WTC11 (cell line): Measurements from ENCODE around the gene GSG1L. TPM values are rescaled to one million over a fixed set of nuclear protein-coding genes. Genes with fewer than 3 reads are reported as not detected.

Experiments
- ATAC-seq: fragments of 200-7000 bp; cut with Tn5 transposase; 2 replicates; pipeline ENCODE4 v1.10.0; 2021; ENCODE audit warnings: mild to moderate bottlenecking, moderate library complexity
- CTCF ChIA-PET: fragments of 300-600 bp; sonication (Branson Sonifier 250); formaldehyde crosslinking; loops from one replicate; lab custom pipeline; 2021; ENCODE audit warnings: antibody characterized with exemption; lab: Charles Lee
- POLR2A ChIA-PET: fragments of 350-600 bp; sonication (Branson Sonifier 250); formaldehyde crosslinking; loops from one replicate; lab custom pipeline; 2021; ENCODE audit warnings: antibody characterized with exemption; lab: Charles Lee
- DNase-seq: peaks from one replicate; pipeline ENCODE4 v3.0.0; 2021; ENCODE audit warnings: low spot score
- H3K27ac Mint-ChIP-seq: 2 replicates; pipeline ENCODE4 v1.8.0; 2021; ENCODE audit warnings: mixed read lengths
- H3K27me3 Mint-ChIP-seq: 2 replicates; pipeline ENCODE4 v1.8.0; 2021; ENCODE audit warnings: low read depth, mild to moderate bottlenecking, moderate library complexity, mixed read lengths
- H3K36me3 Mint-ChIP-seq: 2 replicates; pipeline ENCODE4 v1.8.0; 2021; ENCODE audit warnings: mixed read lengths
- H3K4me1 Mint-ChIP-seq: 2 replicates; pipeline ENCODE4 v1.8.0; 2022; ENCODE audit warnings: mixed read lengths
- H3K4me3 Mint-ChIP-seq: 2 replicates; pipeline ENCODE4 v1.8.0; 2021; ENCODE audit warnings: mild to moderate bottlenecking, moderate library complexity, mixed read lengths
- H3K9me3 Mint-ChIP-seq: 2 replicates; pipeline ENCODE4 v1.8.0; 2021; ENCODE audit warnings: mixed read lengths
- FOXJ3 ChIP-seq: sonication (generic); formaldehyde crosslinking; IDR thresholded peaks from 2 replicates; pipeline ENCODE4 v1.9.0; 2021; ENCODE audit warnings: missing genetic modification reagents, mild to moderate bottlenecking, borderline replicate concordance
- FOXK1 ChIP-seq: sonication (generic); formaldehyde crosslinking; IDR thresholded peaks from 2 replicates; pipeline ENCODE4 v1.8.0; 2022; ENCODE audit warnings: mild to moderate bottlenecking, moderate library complexity, missing genetic modification reagents
- JAZF1 ChIP-seq: fragments of 250-450 bp; sonication (Bioruptor Pico); IDR thresholded peaks from 2 replicates; pipeline ENCODE4 v1.9.0; 2021; ENCODE audit warnings: moderate library complexity, mild to moderate bottlenecking, inconsistent platforms
- KAT7 ChIP-seq: sonication (generic); formaldehyde crosslinking; IDR thresholded peaks from 2 replicates; pipeline ENCODE4 v1.8.1; 2023; ENCODE audit warnings: missing genetic modification reagents, mild to moderate bottlenecking, borderline replicate concordance
- NFYB ChIP-seq: sonication (generic); formaldehyde crosslinking; conservative IDR thresholded peaks from 2 replicates; pipeline ENCODE4 v1.8.0; 2022; ENCODE audit warnings: low read depth, missing genetic modification reagents
- SMAD3 ChIP-seq: sonication (generic); formaldehyde crosslinking; IDR thresholded peaks from 2 replicates; pipeline ENCODE4 v1.8.0; 2022; ENCODE audit warnings: missing genetic modification reagents, mild to moderate bottlenecking, borderline replicate concordance
- SOX15 ChIP-seq: fragments of 250-450 bp; sonication (Bioruptor Pico); IDR thresholded peaks from 2 replicates; pipeline ENCODE4 v1.9.0; 2021; ENCODE audit warnings: mild to moderate bottlenecking
- SP1 ChIP-seq: sonication (generic); formaldehyde crosslinking; conservative IDR thresholded peaks from 2 replicates; pipeline ENCODE4 v1.8.1; 2022; ENCODE audit warnings: missing genetic modification reagents
- ZNF219 ChIP-seq: sonication (generic); formaldehyde crosslinking; IDR thresholded peaks from 2 replicates; pipeline ENCODE4 v1.8.0; 2023; ENCODE audit warnings: missing genetic modification reagents, mild to moderate bottlenecking, borderline replicate concordance
- ZNF671 ChIP-seq: fragments of 250-450 bp; sonication (Bioruptor Pico); IDR thresholded peaks from 2 replicates; pipeline ENCODE4 v1.8.0; 2021; ENCODE audit warnings: mild to moderate bottlenecking
- total RNA-seq: library from RNA; stranded (reverse); gene quantifications from 3 replicates; pipeline ENCODE4 v1.2.3, GENCODE V29; 2021
- TF ChIP-seq, protein P1 (sequence below): sonication (generic); formaldehyde crosslinking; IDR thresholded peaks from 2 replicates; pipeline ENCODE4 v1.8.1; 2023; ENCODE audit warnings: mild to moderate bottlenecking, missing genetic modification reagents, borderline replicate concordance
- TF ChIP-seq, protein P2 (sequence below): fragments of 250-450 bp; sonication (Bioruptor Pico); IDR thresholded peaks from 2 replicates; pipeline ENCODE4 v1.9.0; 2021; ENCODE audit warnings: mild to moderate bottlenecking
- TF ChIP-seq, protein P3 (sequence below): sonication (generic); formaldehyde crosslinking; IDR thresholded peaks from 2 replicates; pipeline ENCODE4 v1.8.0; 2022; ENCODE audit warnings: mild to moderate bottlenecking, missing genetic modification reagents
- TF ChIP-seq, protein P4 (sequence below): sonication (generic); formaldehyde crosslinking; IDR thresholded peaks from 2 replicates; pipeline ENCODE4 v1.8.0; 2023; ENCODE audit warnings: mild to moderate bottlenecking, missing genetic modification reagents
- TF ChIP-seq, protein P5 (sequence below): sonication (generic); formaldehyde crosslinking; IDR thresholded peaks from 2 replicates; pipeline ENCODE4 v1.8.0; 2022; ENCODE audit warnings: mild to moderate bottlenecking, missing genetic modification reagents
- TF ChIP-seq, protein P6 (sequence below): fragments of 200-600 bp; IDR thresholded peaks from 2 replicates; pipeline ENCODE4 v1.8.0; 2022; ENCODE audit warnings: antibody characterized with exemption

The GSG1L gene
- total RNA-seq, 1 experiment from 2014 or later = 0.28 TPM

DNA sequence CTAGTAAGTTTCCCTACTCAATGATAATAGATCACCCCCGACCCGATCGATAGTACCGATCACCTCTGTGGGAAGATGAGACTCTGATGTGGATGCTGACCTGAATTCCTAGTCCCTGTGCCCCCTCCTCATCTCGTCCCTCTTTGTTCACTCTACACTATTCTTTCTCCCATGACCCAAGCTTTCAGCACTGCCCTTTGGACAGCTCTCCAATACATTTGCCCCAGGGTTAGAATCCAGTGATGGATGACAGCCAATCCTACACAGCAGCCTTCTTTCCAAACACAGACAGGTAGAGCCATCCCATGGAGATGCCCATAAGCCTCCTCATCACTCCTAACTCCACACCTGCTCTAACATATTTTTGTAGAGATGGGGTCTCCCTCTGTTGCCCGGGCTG, 141.1 kb downstream of the GSG1L start:
- H3K27ac Mint-ChIP-seq = no peak overlapping the region
- CTCF ChIA-PET = no interaction called here

DNA sequence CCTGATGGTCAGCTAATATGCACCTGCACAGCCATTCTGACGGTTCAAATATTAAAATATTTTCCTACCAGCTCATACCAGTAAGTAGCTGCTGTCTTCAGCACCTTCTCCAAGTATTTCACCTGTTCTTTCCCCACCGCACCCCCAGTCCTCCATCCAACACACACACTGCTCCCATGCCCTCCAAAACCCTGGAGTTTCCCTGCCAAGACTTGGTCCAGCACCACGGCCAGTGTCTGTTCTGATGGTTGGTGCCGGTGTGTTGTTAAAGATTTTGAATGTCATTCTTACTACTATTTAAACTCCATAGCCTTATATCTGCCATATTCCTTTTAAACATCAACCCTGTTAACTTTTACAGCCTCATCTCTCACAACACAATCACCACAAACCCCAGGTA, 142.4 kb downstream of the GSG1L start:
- H3K27ac Mint-ChIP-seq = no peak overlapping the region
- H3K27me3 Mint-ChIP-seq = no peaks in the 10 kb centered on the region; the same call in 1 of the 2 replicates
- ChIA-PET POLR2A (no interaction called here), CTCF (interaction anchor here (0.5 to 1.0 kb wide), 8 partner anchors 10 to 141 kb away, joined by 3 to 6 read pairs (median 4); no protein-coding TSS in a partner anchor)
- no peaks in the 10 kb centered on the region for H3K9me3 Mint-ChIP-seq
- H3K36me3 Mint-ChIP-seq = no peaks in the 10 kb centered on the region
- H3K4me3 Mint-ChIP-seq = no peak overlapping the region
- H3K4me1 Mint-ChIP-seq = peaks cover 13% of the 10 kb centered on the region
- no peak for ATAC-seq
- DNase-seq = no peak
- TF ChIP-seq FOXK1 (CRISPR knock-in tag) = no peak
- TF ChIP-seq FOXJ3 = no peak

More for the DNA sequence above, 141.1 kb downstream of the GSG1L start:
- H3K9me3 Mint-ChIP-seq = no peaks in the 10 kb centered on the region
- H3K27me3 Mint-ChIP-seq = no peaks in the 10 kb centered on the region; the same call in 1 of the 2 replicates
- H3K4me1 Mint-ChIP-seq = peaks cover 10% of the 10 kb centered on the region
- H3K36me3 Mint-ChIP-seq = no peaks in the 10 kb centered on the region
- DNase-seq = peak; percentile 28
- no peak for ATAC-seq
- no peak overlapping the region for H3K4me3 Mint-ChIP-seq
- TF ChIP-seq, protein P1, sequence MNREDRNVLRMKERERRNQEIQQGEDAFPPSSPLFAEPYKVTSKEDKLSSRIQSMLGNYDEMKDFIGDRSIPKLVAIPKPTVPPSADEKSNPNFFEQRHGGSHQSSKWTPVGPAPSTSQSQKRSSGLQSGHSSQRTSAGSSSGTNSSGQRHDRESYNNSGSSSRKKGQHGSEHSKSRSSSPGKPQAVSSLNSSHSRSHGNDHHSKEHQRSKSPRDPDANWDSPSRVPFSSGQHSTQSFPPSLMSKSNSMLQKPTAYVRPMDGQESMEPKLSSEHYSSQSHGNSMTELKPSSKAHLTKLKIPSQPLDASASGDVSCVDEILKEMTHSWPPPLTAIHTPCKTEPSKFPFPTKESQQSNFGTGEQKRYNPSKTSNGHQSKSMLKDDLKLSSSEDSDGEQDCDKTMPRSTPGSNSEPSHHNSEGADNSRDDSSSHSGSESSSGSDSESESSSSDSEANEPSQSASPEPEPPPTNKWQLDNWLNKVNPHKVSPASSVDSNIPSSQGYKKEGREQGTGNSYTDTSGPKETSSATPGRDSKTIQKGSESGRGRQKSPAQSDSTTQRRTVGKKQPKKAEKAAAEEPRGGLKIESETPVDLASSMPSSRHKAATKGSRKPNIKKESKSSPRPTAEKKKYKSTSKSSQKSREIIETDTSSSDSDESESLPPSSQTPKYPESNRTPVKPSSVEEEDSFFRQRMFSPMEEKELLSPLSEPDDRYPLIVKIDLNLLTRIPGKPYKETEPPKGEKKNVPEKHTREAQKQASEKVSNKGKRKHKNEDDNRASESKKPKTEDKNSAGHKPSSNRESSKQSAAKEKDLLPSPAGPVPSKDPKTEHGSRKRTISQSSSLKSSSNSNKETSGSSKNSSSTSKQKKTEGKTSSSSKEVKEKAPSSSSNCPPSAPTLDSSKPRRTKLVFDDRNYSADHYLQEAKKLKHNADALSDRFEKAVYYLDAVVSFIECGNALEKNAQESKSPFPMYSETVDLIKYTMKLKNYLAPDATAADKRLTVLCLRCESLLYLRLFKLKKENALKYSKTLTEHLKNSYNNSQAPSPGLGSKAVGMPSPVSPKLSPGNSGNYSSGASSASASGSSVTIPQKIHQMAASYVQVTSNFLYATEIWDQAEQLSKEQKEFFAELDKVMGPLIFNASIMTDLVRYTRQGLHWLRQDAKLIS (CRISPR knock-in tag) = no peak
- TF ChIP-seq SOX15 (CRISPR knock-in tag) = no peak
- no peak for TF ChIP-seq SMAD3
- TF ChIP-seq SP1 (CRISPR knock-in tag) = no peak
- TF ChIP-seq FOXK1 (CRISPR knock-in tag) = no peak
- TF ChIP-seq, protein P2, sequence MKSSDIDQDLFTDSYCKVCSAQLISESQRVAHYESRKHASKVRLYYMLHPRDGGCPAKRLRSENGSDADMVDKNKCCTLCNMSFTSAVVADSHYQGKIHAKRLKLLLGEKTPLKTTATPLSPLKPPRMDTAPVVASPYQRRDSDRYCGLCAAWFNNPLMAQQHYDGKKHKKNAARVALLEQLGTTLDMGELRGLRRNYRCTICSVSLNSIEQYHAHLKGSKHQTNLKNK (CRISPR knock-in tag) = no peak
- TF ChIP-seq KAT7 (CRISPR knock-in tag) = no peak
- TF ChIP-seq ZNF671 = no peak
- TF ChIP-seq NFYB (CRISPR knock-in tag) = no peak
- POLR2A ChIA-PET = no interaction called here

DNA sequence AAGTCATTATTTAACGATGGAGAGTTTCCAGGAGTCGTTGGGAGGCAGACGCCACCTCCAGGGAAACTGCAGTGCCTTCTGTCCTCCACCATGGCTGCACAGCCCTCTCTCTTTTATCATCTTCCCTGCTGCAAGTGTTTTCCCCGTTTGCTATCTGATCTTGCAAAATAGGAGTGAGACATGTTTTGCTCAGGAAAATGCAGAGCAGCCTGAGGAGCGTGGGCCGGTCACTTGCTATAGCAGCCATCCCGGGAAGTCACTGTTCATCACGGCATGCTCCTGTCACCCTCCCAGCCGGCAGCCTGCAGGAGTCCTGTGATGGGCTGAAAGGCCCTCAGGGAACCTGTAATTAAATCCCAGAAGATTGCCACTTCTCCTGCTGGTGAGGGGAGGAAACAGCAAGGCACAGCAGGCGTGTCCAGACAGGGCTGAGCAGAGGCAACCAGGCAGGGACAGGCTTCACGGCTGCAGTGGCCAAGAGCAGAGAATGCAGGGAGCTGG, 143.1 kb downstream of the GSG1L start:
- ATAC-seq (peak; percentile 98), DNase-seq (peak; percentile 67)
- Mint-ChIP-seq H3K4me1 (peaks cover 13% of the 10 kb centered on the region), H3K36me3 (no peaks in the 10 kb centered on the region), H3K27ac (no peak overlapping the region), H3K9me3 (no peaks in the 10 kb centered on the region), H3K4me3 (peak overlapping the region; percentile 54), H3K27me3 (no peaks in the 10 kb centered on the region; the same call in 1 of the 2 replicates)
- ChIA-PET POLR2A (no interaction called here), CTCF (interaction anchor here (0.5 to 1.0 kb wide), 7 partner anchors 11 to 140 kb away, joined by 3 to 6 read pairs (median 4); no protein-coding TSS in a partner anchor)
- TF ChIP-seq, protein P3, sequence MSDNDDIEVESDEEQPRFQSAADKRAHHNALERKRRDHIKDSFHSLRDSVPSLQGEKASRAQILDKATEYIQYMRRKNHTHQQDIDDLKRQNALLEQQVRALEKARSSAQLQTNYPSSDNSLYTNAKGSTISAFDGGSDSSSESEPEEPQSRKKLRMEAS (CRISPR knock-in tag) = no peak
- TF ChIP-seq JAZF1 (CRISPR knock-in tag) = no peak
- TF ChIP-seq, protein P4, sequence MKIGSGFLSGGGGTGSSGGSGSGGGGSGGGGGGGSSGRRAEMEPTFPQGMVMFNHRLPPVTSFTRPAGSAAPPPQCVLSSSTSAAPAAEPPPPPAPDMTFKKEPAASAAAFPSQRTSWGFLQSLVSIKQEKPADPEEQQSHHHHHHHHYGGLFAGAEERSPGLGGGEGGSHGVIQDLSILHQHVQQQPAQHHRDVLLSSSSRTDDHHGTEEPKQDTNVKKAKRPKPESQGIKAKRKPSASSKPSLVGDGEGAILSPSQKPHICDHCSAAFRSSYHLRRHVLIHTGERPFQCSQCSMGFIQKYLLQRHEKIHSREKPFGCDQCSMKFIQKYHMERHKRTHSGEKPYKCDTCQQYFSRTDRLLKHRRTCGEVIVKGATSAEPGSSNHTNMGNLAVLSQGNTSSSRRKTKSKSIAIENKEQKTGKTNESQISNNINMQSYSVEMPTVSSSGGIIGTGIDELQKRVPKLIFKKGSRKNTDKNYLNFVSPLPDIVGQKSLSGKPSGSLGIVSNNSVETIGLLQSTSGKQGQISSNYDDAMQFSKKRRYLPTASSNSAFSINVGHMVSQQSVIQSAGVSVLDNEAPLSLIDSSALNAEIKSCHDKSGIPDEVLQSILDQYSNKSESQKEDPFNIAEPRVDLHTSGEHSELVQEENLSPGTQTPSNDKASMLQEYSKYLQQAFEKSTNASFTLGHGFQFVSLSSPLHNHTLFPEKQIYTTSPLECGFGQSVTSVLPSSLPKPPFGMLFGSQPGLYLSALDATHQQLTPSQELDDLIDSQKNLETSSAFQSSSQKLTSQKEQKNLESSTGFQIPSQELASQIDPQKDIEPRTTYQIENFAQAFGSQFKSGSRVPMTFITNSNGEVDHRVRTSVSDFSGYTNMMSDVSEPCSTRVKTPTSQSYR (CRISPR knock-in tag) = no peak
- no peak for TF ChIP-seq ZNF219
- TF ChIP-seq, protein P5, sequence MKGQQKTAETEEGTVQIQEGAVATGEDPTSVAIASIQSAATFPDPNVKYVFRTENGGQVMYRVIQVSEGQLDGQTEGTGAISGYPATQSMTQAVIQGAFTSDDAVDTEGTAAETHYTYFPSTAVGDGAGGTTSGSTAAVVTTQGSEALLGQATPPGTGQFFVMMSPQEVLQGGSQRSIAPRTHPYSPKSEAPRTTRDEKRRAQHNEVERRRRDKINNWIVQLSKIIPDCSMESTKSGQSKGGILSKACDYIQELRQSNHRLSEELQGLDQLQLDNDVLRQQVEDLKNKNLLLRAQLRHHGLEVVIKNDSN (CRISPR knock-in tag) = no peak
- TF ChIP-seq, protein P6, sequence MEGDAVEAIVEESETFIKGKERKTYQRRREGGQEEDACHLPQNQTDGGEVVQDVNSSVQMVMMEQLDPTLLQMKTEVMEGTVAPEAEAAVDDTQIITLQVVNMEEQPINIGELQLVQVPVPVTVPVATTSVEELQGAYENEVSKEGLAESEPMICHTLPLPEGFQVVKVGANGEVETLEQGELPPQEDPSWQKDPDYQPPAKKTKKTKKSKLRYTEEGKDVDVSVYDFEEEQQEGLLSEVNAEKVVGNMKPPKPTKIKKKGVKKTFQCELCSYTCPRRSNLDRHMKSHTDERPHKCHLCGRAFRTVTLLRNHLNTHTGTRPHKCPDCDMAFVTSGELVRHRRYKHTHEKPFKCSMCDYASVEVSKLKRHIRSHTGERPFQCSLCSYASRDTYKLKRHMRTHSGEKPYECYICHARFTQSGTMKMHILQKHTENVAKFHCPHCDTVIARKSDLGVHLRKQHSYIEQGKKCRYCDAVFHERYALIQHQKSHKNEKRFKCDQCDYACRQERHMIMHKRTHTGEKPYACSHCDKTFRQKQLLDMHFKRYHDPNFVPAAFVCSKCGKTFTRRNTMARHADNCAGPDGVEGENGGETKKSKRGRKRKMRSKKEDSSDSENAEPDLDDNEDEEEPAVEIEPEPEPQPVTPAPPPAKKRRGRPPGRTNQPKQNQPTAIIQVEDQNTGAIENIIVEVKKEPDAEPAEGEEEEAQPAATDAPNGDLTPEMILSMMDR = 0 out of 2 replicates have a peak, but pooled peaks have one; percentile 29
